GM12878 (cell line): ENCODE results near the gene SEPTIN5. TPM values are rescaled to one million over a fixed set of nuclear protein-coding genes. Genes with fewer than 3 reads are reported as not detected.

Source experiments
- ATAC-seq: fragments of 200-7000 bp; cut with Tn5 transposase; 3 replicates; pipeline ENCODE4 v1.9.1; 2020; ENCODE audit warnings: mild to moderate bottlenecking, moderate library complexity
- BruUV-seq: library from RNA; stranded (reverse); fragments of 400-500 nt; replicated peaks from 2 replicates; lab custom pipeline; 2021; lab: Mats Ljungman, UMichigan
- CTCF ChIA-PET: fragments of 300-600 bp; sonication (Branson Sonifier 250); formaldehyde crosslinking; extraction: SDS; loops from one replicate; lab custom pipeline; 2021; ENCODE audit warnings: inconsistent platforms; lab: Yijun Ruan, JAX
- POLR2A ChIA-PET: fragments of 350-600 bp; formaldehyde crosslinking; extraction: SDS; loops from one replicate; lab custom pipeline; 2021; ENCODE audit warnings: inconsistent platforms; lab: Charles Lee
- RAD21 ChIA-PET: fragments of 300-600 bp; sonication (Branson Sonifier 250); formaldehyde crosslinking; loops from one replicate; lab custom pipeline; 2023; ENCODE audit warnings: antibody characterized with exemption; ENCODE audit not compliant: unreplicated experiment; lab: Charles Lee
- SMC1A ChIA-PET: fragments of 300-600 bp; sonication (Branson Sonifier 250); formaldehyde crosslinking; loops from one replicate; lab custom pipeline; 2023; ENCODE audit not compliant: unreplicated experiment, uncharacterized antibody; lab: Charles Lee
- DNase-seq: peaks from one replicate; pipeline ENCODE4 v3.0.0-alpha.2; 2011; ENCODE audit warnings: low read depth, low spot score
- FAIRE-seq: peaks from 3 replicates; lab custom pipeline; 2011; peaks lifted over from hg19 to GRCh38; lab: Jason Lieb, UNC
- H2AFZ ChIP-seq: 2 replicates; pipeline ENCODE4 v1.6.0; 2011; ENCODE audit warnings: low read depth, low read length, control low read depth; ENCODE audit not compliant: control insufficient read depth
- H3K27ac ChIP-seq: 2 replicates; pipeline ENCODE4 v1.5.1; 2011; ENCODE audit warnings: control low read depth; ENCODE audit not compliant: control insufficient read depth, insufficient read depth
- H3K27me3 ChIP-seq, 2 experiments: replicated peaks in 1 of 2; 2 replicates each; pipeline versions ENCODE4 v1.6.0 to v1.6.1; 2011; ENCODE audit warnings: low read length in 1 of 2; ENCODE audit not compliant: control insufficient read depth in 2 of 2, insufficient read depth in 2 of 2
- H3K36me3 ChIP-seq, 2 experiments: 2 replicates each; pipeline ENCODE4 v1.5.1; 2011; ENCODE audit warnings: low read length in 1 of 2; ENCODE audit not compliant: control insufficient read depth in 2 of 2, insufficient read depth in 2 of 2
- H3K4me1 ChIP-seq: 2 replicates; pipeline ENCODE4 v1.6.1; 2011; ENCODE audit warnings: mild to moderate bottlenecking, low read length, moderate library complexity, mixed read lengths; ENCODE audit not compliant: control insufficient read depth, insufficient read depth
- H3K4me2 ChIP-seq: 2 replicates; pipeline ENCODE4 v1.6.0; 2011; ENCODE audit warnings: control low read depth; ENCODE audit not compliant: control insufficient read depth, insufficient read depth
- H3K4me3 ChIP-seq: fragments of 200-600 bp; sonication (generic); 2 replicates; pipeline ENCODE4 v1.5.1; 2016
- H3K79me2 ChIP-seq: 2 replicates; pipeline ENCODE4 v1.6.0; 2011; ENCODE audit warnings: low read length; ENCODE audit not compliant: control insufficient read depth, insufficient read depth
- H3K9ac ChIP-seq: 2 replicates; pipeline ENCODE4 v1.8.0; 2011; ENCODE audit warnings: low read length, control low read depth, mixed read lengths; ENCODE audit not compliant: control insufficient read depth, insufficient read depth
- H3K9me3 ChIP-seq: replicated peaks from 3 replicates; pipeline ENCODE4 v1.5.1; 2011; ENCODE audit warnings: mild to moderate bottlenecking, low read length; ENCODE audit not compliant: control insufficient read depth, insufficient read depth
- H4K20me1 ChIP-seq: 2 replicates; pipeline ENCODE4 v1.6.0; 2011; ENCODE audit not compliant: control insufficient read depth, insufficient read depth
- BACH1 ChIP-seq: fragments of 450-650 bp; IDR thresholded peaks from 2 replicates; pipeline ENCODE4 v1.6.1; 2017; ENCODE audit warnings: mild to moderate bottlenecking, borderline replicate concordance
- BRCA1 ChIP-seq: IDR thresholded peaks from 2 replicates; pipeline ENCODE4 v1.6.1; 2011; ENCODE audit warnings: low read depth, low read length, improper control_type of control experiment
- IRF5 ChIP-seq: fragments of 450-650 bp; IDR thresholded peaks from 2 replicates; pipeline ENCODE4 v1.6.1; 2017; ENCODE audit warnings: borderline replicate concordance
- NKRF ChIP-seq: fragments of 450-650 bp; conservative IDR thresholded peaks from 2 replicates; pipeline ENCODE4 v1.6.1; 2017; ENCODE audit warnings: mild to moderate bottlenecking, moderate library complexity
- SP1 ChIP-seq: IDR thresholded peaks from one replicate; pipeline ENCODE4 v1.6.1; 2011; ENCODE audit warnings: low read depth, low read length
- ZBTB4 ChIP-seq: fragments of 450-650 bp; formaldehyde crosslinking; IDR thresholded peaks from 2 replicates; pipeline ENCODE4 v1.4.0; 2022; ENCODE audit warnings: mild to moderate bottlenecking, moderate library complexity
- ZNF384 ChIP-seq: IDR thresholded peaks from 2 replicates; pipeline ENCODE4 v1.6.1; 2012; ENCODE audit warnings: low read depth, mild to moderate bottlenecking, low read length, improper control_type of control experiment, borderline replicate concordance
- ZSCAN29 ChIP-seq: fragments of 450-650 bp; IDR thresholded peaks from 2 replicates; pipeline ENCODE4 v1.6.1; 2017; ENCODE audit warnings: mild to moderate bottlenecking, moderate library complexity
- WGBS: methylation state at CpG from one replicate; pipeline ENCODE4 v1.1.6; 2016; ENCODE audit warnings: low lambda C conversion rate; ENCODE audit not compliant: insufficient replicate concordance, insufficient coverage; ENCODE audit errors: missing lambda C conversion rate; 5-methylcytosine and 5-hydroxymethylcytosine counted together
- in situ Hi-C: fragments of 300-500 bp; cut with MboI; formaldehyde crosslinking; loops from 9 replicates; pipeline ENCODE4 v1.14.3; 2018; ENCODE audit warnings: mixed read lengths
- intact Hi-C: fragments of 100-400 bp; cut with micrococcal nuclease; formaldehyde crosslinking; loops from one replicate; pipeline ENCODE4 v1.14.2; 2022; ENCODE audit not compliant: unreplicated experiment
- polyA plus RNA-seq, 11 experiments: library from polyadenylated mRNA; depleted of rRNA in 4 of 11; unstranded in 6 of 11; stranded (reverse) in 5 of 11; fragments of >200 nt; fragmentation: Nextera tagmentation in 4 of 11; fragmentation: Illumina TruSeq in 1 of 11; extraction: Ambion mirVana in 4 of 11; extraction: Trizol in 1 of 11; gene quantifications; 1 replicate in 1 of 11; 2 replicates in 10 of 11; pipeline versions ENCODE4 v1.2.1 to v1.2.3, GENCODE V29; 2011 to 2016; ENCODE audit warnings: inconsistent platforms in 2 of 11, missing spikeins in 2 of 11, low read depth in 1 of 11
- total RNA-seq, 4 experiments: library from RNA; depleted of rRNA in 3 of 4; stranded (reverse); fragments of >200 nt in 3 of 4; fragmentation: Illumina TruSeq in 1 of 4; extraction: Trizol in 1 of 4; gene quantifications; 2 replicates each; pipeline versions ENCODE4 v1.2.1 to v1.2.3, GENCODE V29; 2013 to 2021
- TF ChIP-seq, protein P1 (sequence below): IDR thresholded peaks from 2 replicates; pipeline ENCODE4 v1.6.1; 2012; ENCODE audit warnings: low read depth, low read length, improper control_type of control experiment

The SEPTIN5 gene
- total and polyA plus RNA-seq, 10 of the 15 experiments (the other 5 are each of a cell fraction or from before 2014, with no cell fraction given), result 0.13 to 1.1 (median 0.34) TPM; not detected in 5

DNA sequence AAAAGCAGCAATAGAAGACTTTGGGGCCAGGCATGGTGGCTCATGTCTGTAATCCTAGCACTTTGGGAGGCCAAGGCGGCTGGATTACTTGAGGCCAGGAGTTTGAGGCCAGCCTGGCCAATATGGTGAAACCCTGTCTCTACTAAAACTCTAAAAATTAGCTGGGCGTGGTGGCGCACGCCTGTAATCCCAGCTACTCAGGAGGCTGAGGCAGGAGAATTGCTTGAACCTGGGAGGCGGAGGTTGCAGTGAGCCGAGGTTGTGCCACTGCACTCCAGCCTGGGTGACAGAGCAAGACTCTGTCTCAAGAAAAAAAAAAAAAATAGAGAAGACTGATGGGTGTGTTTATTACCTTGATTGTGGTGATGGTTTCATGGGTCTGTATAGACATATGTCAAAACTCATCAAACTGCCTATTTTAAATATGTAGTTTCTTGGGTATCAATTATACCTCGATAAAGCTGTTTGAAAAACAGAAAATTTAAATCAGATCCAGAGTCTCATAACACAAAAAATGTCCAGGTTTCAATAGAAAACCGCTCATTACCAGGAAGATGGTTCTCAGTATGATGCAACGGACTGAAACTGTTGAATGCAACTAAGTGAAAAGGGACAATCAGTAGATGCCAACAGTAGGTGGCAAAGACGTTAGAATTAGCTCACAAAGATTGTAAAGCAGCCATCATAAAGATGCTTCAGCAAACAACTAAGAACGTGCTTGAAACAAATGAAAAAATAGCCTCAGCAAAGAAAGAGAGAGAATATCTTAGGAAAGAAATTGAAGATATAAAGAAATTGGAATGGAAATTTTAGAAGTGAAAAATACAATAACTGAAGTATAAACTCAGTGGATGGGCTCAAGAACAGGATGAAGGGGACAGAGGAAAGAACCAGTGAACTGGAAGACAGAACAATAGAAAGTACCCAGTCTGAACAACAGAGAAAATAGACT is 33.1 kb upstream of the SEPTIN5 start:
- POLR2A ChIA-PET, result no interaction called here
- H3K4me3 ChIP-seq, result no peak overlapping the region
- SMC1A ChIA-PET, result interaction anchor here (0.7 kb wide), 1 partner anchor 58 kb away, joined by 3 read pairs; no protein-coding TSS in a partner anchor
- ATAC-seq (no peak), FAIRE-seq (no peak), DNase-seq (no peak)
- intact Hi-C loops, result no loop called here
- H4K20me1 ChIP-seq, result no peaks in the 10 kb centered on the region
- H3K4me2 ChIP-seq, result no peak overlapping the region
- no peak overlapping the region for H2AFZ ChIP-seq
- no peaks in the 10 kb centered on the region for H3K4me1 ChIP-seq
- no TSS peak for BruUV-seq
- RAD21 ChIA-PET, result interaction anchor here (1.2 kb wide), 1 partner anchor 202 kb away, joined by 3 read pairs; the partner anchor contains the start of genes CDC45 and UFD1
- in situ Hi-C loops, result no loop called here
- H3K27ac ChIP-seq, result no peak overlapping the region
- no peak overlapping the region for H3K9ac ChIP-seq
- no peaks in the 10 kb centered on the region for H3K27me3 ChIP-seq
- no peaks in the 10 kb centered on the region for H3K36me3 ChIP-seq
- no peaks in the 10 kb centered on the region for H3K9me3 ChIP-seq
- CTCF ChIA-PET, result interaction anchor here (0.7 to 1.5 kb wide), 3 partner anchors 15 to 40 kb away, joined by 3 to 5 read pairs (median 3); no protein-coding TSS in a partner anchor
- H3K79me2 ChIP-seq, result no peaks in the 10 kb centered on the region
- 38% methylated on average over 11 of the region's 11 CpGs for WGBS
- TF ChIP-seq NKRF, result no peak
- no peak for TF ChIP-seq ZNF384
- TF ChIP-seq BACH1, result no peak
- TF ChIP-seq ZSCAN29, result no peak
- TF ChIP-seq BRCA1, result no peak
- TF ChIP-seq, protein P1, sequence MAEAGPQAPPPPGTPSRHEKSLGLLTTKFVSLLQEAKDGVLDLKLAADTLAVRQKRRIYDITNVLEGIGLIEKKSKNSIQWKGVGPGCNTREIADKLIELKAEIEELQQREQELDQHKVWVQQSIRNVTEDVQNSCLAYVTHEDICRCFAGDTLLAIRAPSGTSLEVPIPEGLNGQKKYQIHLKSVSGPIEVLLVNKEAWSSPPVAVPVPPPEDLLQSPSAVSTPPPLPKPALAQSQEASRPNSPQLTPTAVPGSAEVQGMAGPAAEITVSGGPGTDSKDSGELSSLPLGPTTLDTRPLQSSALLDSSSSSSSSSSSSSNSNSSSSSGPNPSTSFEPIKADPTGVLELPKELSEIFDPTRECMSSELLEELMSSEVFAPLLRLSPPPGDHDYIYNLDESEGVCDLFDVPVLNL, result no peak
- no peak for TF ChIP-seq SP1
- no peak for TF ChIP-seq ZBTB4 (CRISPR knock-in tag)
- TF ChIP-seq IRF5, result no peak
